Brain microvascular endothelial cell (primary cell): ENCODE measurements around the gene MGST2.

Experiments used
- DNase-seq: peaks from one replicate; pipeline ENCODE4 v3.0.0-alpha.2; 2020
- H3K27ac ChIP-seq: fragments of 250-450 bp; sonication (Bioruptor Pico); 2 replicates; pipeline ENCODE4 v1.5.1; 2020; ENCODE audit warnings: mild to moderate bottlenecking, moderate library complexity
- H3K27me3 ChIP-seq: fragments of 250-450 bp; sonication (Bioruptor Pico); replicated peaks from 2 replicates; pipeline ENCODE4 v1.5.1; 2020; ENCODE audit warnings: mild to moderate bottlenecking
- H3K36me3 ChIP-seq: fragments of 250-450 bp; sonication (Bioruptor Pico); replicated peaks from 2 replicates; pipeline ENCODE4 v1.5.1; 2020; ENCODE audit warnings: mild to moderate bottlenecking
- H3K4me3 ChIP-seq: 2 replicates; pipeline ENCODE4 v1.5.1; 2011; ENCODE audit warnings: low read depth, mild to moderate bottlenecking, control low read depth, low read length, moderate library complexity
- in situ Hi-C: cut with HindIII; loops from 2 replicates; pipeline ENCODE4 v1.10.0; 2017; ENCODE audit warnings: low sequenced_read_pairs, low pct_ligation_motif_present
- TF ChIP-seq, protein P1 (sequence below): IDR thresholded peaks from 2 replicates; pipeline ENCODE4 v1.5.1; 2011; ENCODE audit warnings: low read depth, mild to moderate bottlenecking, moderate library complexity, low read length, control low read depth, inconsistent platforms; ENCODE audit errors: missing control alignments

MGST2 gene

GRCh38 chr4:139743027-139743426, 77.4 kb downstream of the MGST2 start:
- TF ChIP-seq, protein P1, sequence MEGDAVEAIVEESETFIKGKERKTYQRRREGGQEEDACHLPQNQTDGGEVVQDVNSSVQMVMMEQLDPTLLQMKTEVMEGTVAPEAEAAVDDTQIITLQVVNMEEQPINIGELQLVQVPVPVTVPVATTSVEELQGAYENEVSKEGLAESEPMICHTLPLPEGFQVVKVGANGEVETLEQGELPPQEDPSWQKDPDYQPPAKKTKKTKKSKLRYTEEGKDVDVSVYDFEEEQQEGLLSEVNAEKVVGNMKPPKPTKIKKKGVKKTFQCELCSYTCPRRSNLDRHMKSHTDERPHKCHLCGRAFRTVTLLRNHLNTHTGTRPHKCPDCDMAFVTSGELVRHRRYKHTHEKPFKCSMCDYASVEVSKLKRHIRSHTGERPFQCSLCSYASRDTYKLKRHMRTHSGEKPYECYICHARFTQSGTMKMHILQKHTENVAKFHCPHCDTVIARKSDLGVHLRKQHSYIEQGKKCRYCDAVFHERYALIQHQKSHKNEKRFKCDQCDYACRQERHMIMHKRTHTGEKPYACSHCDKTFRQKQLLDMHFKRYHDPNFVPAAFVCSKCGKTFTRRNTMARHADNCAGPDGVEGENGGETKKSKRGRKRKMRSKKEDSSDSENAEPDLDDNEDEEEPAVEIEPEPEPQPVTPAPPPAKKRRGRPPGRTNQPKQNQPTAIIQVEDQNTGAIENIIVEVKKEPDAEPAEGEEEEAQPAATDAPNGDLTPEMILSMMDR = no peak
- Histone ChIP-seq H3K27ac (no peak overlapping the region), H3K27me3 (no peaks in the 10 kb centered on the region), H3K4me3 (no peak overlapping the region), H3K36me3 (no peaks in the 10 kb centered on the region)
- DNase-seq = no peak
- in situ Hi-C loops = no loop called here

GRCh38 chr4:139744232-139744631, 78.6 kb downstream of the MGST2 start:
- Histone ChIP-seq H3K27me3 (no peaks in the 10 kb centered on the region), H3K4me3 (no peak overlapping the region), H3K27ac (no peak overlapping the region), H3K36me3 (no peaks in the 10 kb centered on the region)
- in situ Hi-C loops = no loop called here
- no peak for DNase-seq
- TF ChIP-seq, protein P1 = no peak

- Histone ChIP-seq H3K36me3 (no peaks in the 10 kb centered on the region), H3K27me3 (no peaks in the 10 kb centered on the region), H3K4me3 (no peak overlapping the region), H3K27ac (no peak overlapping the region)
- DNase-seq = no peak
- TF ChIP-seq, protein P1 = no peak
- in situ Hi-C loops = no loop called here
These were observed 79.6 kb downstream of the MGST2 start for GRCh38 chr4:139745111-139745639.

GRCh38 chr4:139746431-139747171, 81.0 kb downstream of the MGST2 start:
- no peak overlapping the region for H3K4me3 ChIP-seq
- TF ChIP-seq, protein P1 = no peak
- H3K27me3 ChIP-seq = no peaks in the 10 kb centered on the region
- DNase-seq = no peak
- H3K27ac ChIP-seq = no peak overlapping the region
- in situ Hi-C loops = no loop called here
- H3K36me3 ChIP-seq = no peaks in the 10 kb centered on the region

DNA sequence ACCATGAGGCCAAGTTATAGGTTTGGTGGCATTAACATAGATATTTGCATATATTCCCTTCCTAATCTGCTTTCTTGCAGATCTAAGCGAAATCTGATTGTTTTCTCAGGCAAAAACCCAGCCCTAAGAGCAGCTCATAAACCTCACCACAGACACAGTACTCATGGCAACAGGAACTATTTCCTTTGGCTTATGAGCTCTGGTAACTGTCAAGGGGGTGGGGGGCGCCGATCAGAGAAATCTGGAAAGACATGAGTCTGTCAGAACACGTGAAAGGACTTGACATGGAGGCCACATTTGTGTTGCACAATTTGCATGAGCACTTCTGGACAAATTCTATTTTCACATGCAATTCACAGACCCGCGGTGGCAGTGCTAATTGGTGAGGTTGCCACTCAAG, 83.7 kb downstream of the MGST2 start:
- Histone ChIP-seq H3K27ac (no peak overlapping the region), H3K4me3 (no peak overlapping the region), H3K36me3 (no peaks in the 10 kb centered on the region), H3K27me3 (no peaks in the 10 kb centered on the region)
- in situ Hi-C loops = no loop called here
- DNase-seq = no peak
- TF ChIP-seq, protein P1 = no peak

- TF ChIP-seq, protein P1 = no peak
These were observed 84.3 kb downstream of the MGST2 start for GRCh38 chr4:139749835-139750498.

More at GRCh38 chr4:139749835-139750498, 84.3 kb downstream of the MGST2 start:
- DNase-seq = no peak
- in situ Hi-C loops = no loop called here
- Histone ChIP-seq H3K27ac (no peak overlapping the region), H3K4me3 (no peak overlapping the region), H3K27me3 (no peaks in the 10 kb centered on the region), H3K36me3 (no peaks in the 10 kb centered on the region)
